ENCODE results near the gene HIGD1A. TPM values are rescaled to one million over a fixed set of nuclear protein-coding genes. Genes with fewer than 3 reads are reported as not detected.
"Not testable (repeated sequence)": the region's sequence is repeated elsewhere in the genome, so short reads cannot be mapped to it uniquely, and the experiment has no call there.

The HIGD1A gene
- total RNA-seq, 2 experiments from 2014 or later, result 60.4 to 75.8 TPM

GRCh38 chr3:42814914-42815507 lies 10.7 kb upstream of the HIGD1A start:
- DNase-seq (ENCODE audit: low spot score), result no peak
- CTCF ChIA-PET (ENCODE audit: unreplicated experiment), result no interaction called here
- Histone ChIP-seq H3K79me2 (ENCODE audit: insufficient read depth, low read depth, low read length) (no peaks in the 10 kb centered on the region), H4K20me1 (ENCODE audit: insufficient read depth, low read length) (no peaks in the 10 kb centered on the region), H3K9me2 (ENCODE audit: insufficient read depth, low read length) (no peaks in the 10 kb centered on the region), H3K36me3 (ENCODE audit: insufficient read depth, low read length) (no peaks in the 10 kb centered on the region), H3K4me2 (ENCODE audit: low read length) (no peak overlapping the region), H3K4me1 (ENCODE audit: insufficient read depth, low read length, poor library complexity, severe bottlenecking) (no peaks in the 10 kb centered on the region), H3K27ac (ENCODE audit: low read depth, low read length, poor library complexity, severe bottlenecking) (no peak overlapping the region), H2AFZ (ENCODE audit: low read length) (no peak overlapping the region), H3K4me3 (ENCODE audit: low read depth, low read length, poor library complexity, severe bottlenecking) (no peak overlapping the region), H3K9me3 (ENCODE audit: low read length) (no peaks in the 10 kb centered on the region)
- TF ChIP-seq CTCF (conservative IDR thresholded peaks at IDR 0.05; ENCODE audit: low read length), result no peak
- TF ChIP-seq EZH2phosphoT487 (IDR thresholded peaks at IDR 0.05; ENCODE audit: borderline replicate concordance, low read depth, low read length), result no peak
- POLR2A ChIA-PET, result interaction anchor here (1.1 kb wide), 1 partner anchor 12 kb away, joined by 3 read pairs; no protein-coding TSS in a partner anchor
- intact Hi-C loops (cut with micrococcal nuclease; ENCODE audit: unreplicated experiment), result no loop called here
- no TSS peak for BruUV-seq (replicated peaks)

- H2AFZ ChIP-seq (ENCODE audit: low read length), result no peak overlapping the region
- no peaks in the 10 kb centered on the region for H3K9me3 ChIP-seq (ENCODE audit: low read length)
- no peaks in the 10 kb centered on the region for H3K4me1 ChIP-seq (ENCODE audit: insufficient read depth, low read length, poor library complexity, severe bottlenecking)
- no peaks in the 10 kb centered on the region for H3K9me2 ChIP-seq (ENCODE audit: insufficient read depth, low read length)
- POLR2A ChIA-PET, result no interaction called here
- H3K79me2 ChIP-seq (ENCODE audit: insufficient read depth, low read depth, low read length), result no peaks in the 10 kb centered on the region
- intact Hi-C loops (cut with micrococcal nuclease; ENCODE audit: unreplicated experiment), result no loop called here
- DNase-seq (ENCODE audit: low spot score), result no peak
- CTCF ChIA-PET (ENCODE audit: unreplicated experiment), result no interaction called here
- TF ChIP-seq EZH2phosphoT487 (IDR thresholded peaks at IDR 0.05; ENCODE audit: borderline replicate concordance, low read depth, low read length) (no peak), CTCF (conservative IDR thresholded peaks at IDR 0.05; ENCODE audit: low read length) (no peak)
- H3K4me2 ChIP-seq (ENCODE audit: low read length), result no peak overlapping the region
- H3K4me3 ChIP-seq (ENCODE audit: low read depth, low read length, poor library complexity, severe bottlenecking), result no peak overlapping the region
- H4K20me1 ChIP-seq (ENCODE audit: insufficient read depth, low read length), result no peaks in the 10 kb centered on the region
- no peaks in the 10 kb centered on the region for H3K36me3 ChIP-seq (ENCODE audit: insufficient read depth, low read length)
- no peak overlapping the region for H3K27ac ChIP-seq (ENCODE audit: low read depth, low read length, poor library complexity, severe bottlenecking)
- BruUV-seq (replicated peaks), result no TSS peak
Measured at GRCh38 chr3:42814246-42814645, 10.0 kb upstream of the HIGD1A start.

- CTCF ChIA-PET (ENCODE audit: unreplicated experiment); H3K4me2 ChIP-seq (ENCODE audit: low read length); H3K36me3 ChIP-seq (ENCODE audit: insufficient read depth, low read length); H3K79me2 ChIP-seq (ENCODE audit: insufficient read depth, low read depth, low read length); H3K4me3 ChIP-seq (ENCODE audit: low read depth, low read length, poor library complexity, severe bottlenecking); H2AFZ ChIP-seq (ENCODE audit: low read length); H4K20me1 ChIP-seq (ENCODE audit: insufficient read depth, low read length); intact Hi-C loops (cut with micrococcal nuclease; ENCODE audit: unreplicated experiment); H3K9me3 ChIP-seq (ENCODE audit: low read length); POLR2A ChIA-PET; H3K4me1 ChIP-seq (ENCODE audit: insufficient read depth, low read length, poor library complexity, severe bottlenecking); H3K27ac ChIP-seq (ENCODE audit: low read depth, low read length, poor library complexity, severe bottlenecking); DNase-seq (ENCODE audit: low spot score); BruUV-seq (replicated peaks); H3K9me2 ChIP-seq (ENCODE audit: insufficient read depth, low read length): not testable (repeated sequence)
Measured at GRCh38 chr3:42811118-42811883, 7.0 kb upstream of the HIGD1A start.

GRCh38 chr3:42810706-42811105 lies 6.4 kb upstream of the HIGD1A start:
- H4K20me1 ChIP-seq (ENCODE audit: insufficient read depth, low read length); H3K27ac ChIP-seq (ENCODE audit: low read depth, low read length, poor library complexity, severe bottlenecking); POLR2A ChIA-PET; H3K4me1 ChIP-seq (ENCODE audit: insufficient read depth, low read length, poor library complexity, severe bottlenecking); DNase-seq (ENCODE audit: low spot score); H3K36me3 ChIP-seq (ENCODE audit: insufficient read depth, low read length); H3K4me2 ChIP-seq (ENCODE audit: low read length); CTCF ChIA-PET (ENCODE audit: unreplicated experiment); H3K79me2 ChIP-seq (ENCODE audit: insufficient read depth, low read depth, low read length); H2AFZ ChIP-seq (ENCODE audit: low read length); H3K9me3 ChIP-seq (ENCODE audit: low read length); H3K9me2 ChIP-seq (ENCODE audit: insufficient read depth, low read length); intact Hi-C loops (cut with micrococcal nuclease; ENCODE audit: unreplicated experiment); BruUV-seq (replicated peaks); H3K4me3 ChIP-seq (ENCODE audit: low read depth, low read length, poor library complexity, severe bottlenecking): not testable (repeated sequence)

Data from OCI-LY7 (cell line).